HG02943 (cell line): ENCODE results near the gene ZBTB8A.

ENCODE experiments used
- ATAC-seq: cut with Tn5 transposase; IDR thresholded peaks from one replicate; pipeline ENCODE4 v1.9.1; 2021; ENCODE audit warnings: mild to moderate bottlenecking, low read depth, moderate library complexity; ENCODE audit not compliant: unreplicated experiment

ZBTB8A gene

DNA sequence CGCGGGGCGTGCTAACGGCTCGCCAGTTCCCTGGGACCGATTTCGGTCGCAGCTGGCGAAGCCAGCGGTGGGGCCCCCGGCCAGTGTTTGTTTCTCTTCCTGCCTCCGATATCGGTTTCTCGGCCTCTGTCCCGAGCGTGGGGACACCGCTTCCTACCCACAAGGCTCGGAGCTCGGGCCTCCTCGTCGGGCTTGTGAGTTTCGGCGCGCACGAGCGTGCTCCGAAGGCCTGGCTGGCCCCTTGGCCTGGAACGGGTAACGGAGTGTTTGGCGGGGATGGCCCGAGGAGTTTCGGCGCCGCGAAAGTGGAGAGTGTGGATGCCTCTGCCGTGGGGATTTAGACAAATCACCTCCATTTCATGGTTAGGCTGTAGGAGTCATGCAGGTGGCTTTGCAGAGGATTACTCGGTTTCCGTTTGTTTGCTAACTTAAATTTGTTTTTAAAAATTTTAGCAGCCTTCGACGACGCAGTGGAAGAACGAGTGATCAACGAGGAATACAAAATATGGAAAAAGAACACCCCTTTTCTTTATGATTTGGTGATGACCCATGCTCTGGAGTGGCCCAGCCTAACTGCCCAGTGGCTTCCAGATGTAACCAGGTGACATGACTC, 112.3 kb downstream of the ZBTB8A start:
- ATAC-seq: peak; percentile 24

DNA sequence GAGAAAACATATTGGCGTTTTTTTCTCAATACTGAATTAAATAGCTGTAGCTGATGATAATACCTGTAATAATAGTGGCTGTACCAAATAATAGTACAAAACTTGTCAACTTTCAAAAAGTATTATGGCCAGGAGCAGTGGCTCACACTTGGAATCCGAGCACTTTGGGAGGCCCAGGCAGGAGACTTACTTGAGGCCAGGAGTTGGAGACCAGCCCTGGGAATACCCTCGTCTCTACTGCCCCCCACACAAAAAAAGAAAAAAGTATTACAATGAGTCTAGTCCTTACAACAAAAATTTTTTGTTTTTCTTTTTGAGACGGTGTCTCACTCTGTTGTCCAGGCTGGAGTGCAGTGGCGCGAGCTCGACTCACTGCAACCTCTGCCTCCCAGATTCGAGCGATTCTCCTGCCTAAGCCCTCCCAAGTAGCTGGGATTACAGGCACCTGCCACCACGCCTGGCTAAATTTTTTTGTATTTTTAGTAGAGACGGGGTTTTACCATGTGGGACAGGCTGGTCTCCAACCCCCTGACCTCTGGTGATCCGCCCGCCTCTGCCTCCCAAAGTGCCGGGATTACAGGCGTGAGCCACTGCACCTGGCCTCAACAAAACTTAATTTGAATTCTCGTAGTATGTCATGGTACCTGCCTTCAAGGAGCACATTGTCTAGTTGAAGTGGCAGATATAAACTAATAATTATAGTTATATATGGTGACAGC, 113.2 kb downstream of the ZBTB8A start:
- no peak for ATAC-seq
